GM12874 (cell line): ENCODE results near the gene COX20.

Experiments used
- TF ChIP-seq, protein P1 (sequence below): IDR thresholded peaks from 2 replicates; pipeline ENCODE4 v1.5.1; 2011; ENCODE audit warnings: low read depth, mild to moderate bottlenecking, control low read depth, low read length, moderate library complexity; ENCODE audit not compliant: insufficient read depth

COX20 gene

DNA sequence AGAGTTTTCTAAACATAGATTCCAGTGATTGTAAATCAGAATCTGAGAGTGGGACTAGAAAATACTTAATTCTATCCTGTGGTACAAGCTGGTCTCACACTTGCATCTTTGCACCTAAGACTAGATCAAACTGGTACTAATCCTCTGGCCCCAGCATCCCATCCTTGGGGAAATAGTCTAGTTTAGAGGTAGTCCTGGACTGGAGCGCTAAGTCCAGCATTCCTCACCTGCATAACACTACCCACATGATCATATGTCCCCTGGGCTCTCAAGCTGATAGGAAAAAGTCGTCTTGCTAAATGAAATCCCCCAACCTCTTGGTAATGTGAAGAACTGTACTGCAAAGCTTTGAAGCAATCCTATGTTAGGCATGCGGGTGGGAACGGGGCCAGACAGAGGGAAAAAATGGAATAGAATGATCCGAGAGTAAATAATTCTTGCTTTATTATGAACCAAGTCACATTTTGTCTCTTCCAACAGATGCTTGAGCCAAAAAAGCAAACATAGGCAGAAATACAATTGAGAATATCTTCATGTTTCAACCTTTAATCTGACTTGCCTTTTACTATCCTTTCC is 4.8 kb downstream of the COX20 start:
- TF ChIP-seq, protein P1, sequence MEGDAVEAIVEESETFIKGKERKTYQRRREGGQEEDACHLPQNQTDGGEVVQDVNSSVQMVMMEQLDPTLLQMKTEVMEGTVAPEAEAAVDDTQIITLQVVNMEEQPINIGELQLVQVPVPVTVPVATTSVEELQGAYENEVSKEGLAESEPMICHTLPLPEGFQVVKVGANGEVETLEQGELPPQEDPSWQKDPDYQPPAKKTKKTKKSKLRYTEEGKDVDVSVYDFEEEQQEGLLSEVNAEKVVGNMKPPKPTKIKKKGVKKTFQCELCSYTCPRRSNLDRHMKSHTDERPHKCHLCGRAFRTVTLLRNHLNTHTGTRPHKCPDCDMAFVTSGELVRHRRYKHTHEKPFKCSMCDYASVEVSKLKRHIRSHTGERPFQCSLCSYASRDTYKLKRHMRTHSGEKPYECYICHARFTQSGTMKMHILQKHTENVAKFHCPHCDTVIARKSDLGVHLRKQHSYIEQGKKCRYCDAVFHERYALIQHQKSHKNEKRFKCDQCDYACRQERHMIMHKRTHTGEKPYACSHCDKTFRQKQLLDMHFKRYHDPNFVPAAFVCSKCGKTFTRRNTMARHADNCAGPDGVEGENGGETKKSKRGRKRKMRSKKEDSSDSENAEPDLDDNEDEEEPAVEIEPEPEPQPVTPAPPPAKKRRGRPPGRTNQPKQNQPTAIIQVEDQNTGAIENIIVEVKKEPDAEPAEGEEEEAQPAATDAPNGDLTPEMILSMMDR, result no peak

DNA sequence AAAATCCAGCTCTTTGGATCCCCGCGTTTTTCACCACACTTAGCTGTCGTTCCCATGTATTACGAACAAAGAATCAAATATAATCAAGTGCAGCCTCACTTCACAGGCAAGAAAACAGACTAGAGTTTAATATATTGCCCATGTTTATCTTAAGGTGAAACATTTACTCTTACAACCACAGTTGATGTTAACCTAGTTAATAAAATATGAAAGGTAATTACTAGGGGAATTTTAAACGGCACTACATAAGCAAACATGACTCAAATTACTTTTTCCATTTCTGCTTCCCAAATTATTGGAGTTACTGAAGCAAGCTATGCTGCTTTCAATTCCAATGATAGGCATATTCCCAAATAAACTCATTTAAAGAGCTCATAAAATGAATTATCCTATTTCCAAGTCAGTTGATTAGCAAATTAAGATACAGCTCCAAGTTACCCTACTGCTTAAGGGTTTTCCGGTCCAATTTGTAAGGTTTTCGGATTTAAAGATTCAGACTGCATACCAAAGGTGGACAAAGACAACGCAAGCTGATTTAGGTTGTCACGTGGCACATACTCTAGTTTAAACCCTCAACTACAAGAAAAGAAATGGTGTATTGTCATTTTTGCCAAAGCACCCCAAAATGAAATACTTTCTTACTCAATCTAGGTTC is 5.9 kb downstream of the COX20 start:
- TF ChIP-seq, protein P1, result no peak

- TF ChIP-seq, protein P1, result no peak
Observed at GRCh38 chr1:244843148-244843978, 7.9 kb downstream of the COX20 start.

DNA sequence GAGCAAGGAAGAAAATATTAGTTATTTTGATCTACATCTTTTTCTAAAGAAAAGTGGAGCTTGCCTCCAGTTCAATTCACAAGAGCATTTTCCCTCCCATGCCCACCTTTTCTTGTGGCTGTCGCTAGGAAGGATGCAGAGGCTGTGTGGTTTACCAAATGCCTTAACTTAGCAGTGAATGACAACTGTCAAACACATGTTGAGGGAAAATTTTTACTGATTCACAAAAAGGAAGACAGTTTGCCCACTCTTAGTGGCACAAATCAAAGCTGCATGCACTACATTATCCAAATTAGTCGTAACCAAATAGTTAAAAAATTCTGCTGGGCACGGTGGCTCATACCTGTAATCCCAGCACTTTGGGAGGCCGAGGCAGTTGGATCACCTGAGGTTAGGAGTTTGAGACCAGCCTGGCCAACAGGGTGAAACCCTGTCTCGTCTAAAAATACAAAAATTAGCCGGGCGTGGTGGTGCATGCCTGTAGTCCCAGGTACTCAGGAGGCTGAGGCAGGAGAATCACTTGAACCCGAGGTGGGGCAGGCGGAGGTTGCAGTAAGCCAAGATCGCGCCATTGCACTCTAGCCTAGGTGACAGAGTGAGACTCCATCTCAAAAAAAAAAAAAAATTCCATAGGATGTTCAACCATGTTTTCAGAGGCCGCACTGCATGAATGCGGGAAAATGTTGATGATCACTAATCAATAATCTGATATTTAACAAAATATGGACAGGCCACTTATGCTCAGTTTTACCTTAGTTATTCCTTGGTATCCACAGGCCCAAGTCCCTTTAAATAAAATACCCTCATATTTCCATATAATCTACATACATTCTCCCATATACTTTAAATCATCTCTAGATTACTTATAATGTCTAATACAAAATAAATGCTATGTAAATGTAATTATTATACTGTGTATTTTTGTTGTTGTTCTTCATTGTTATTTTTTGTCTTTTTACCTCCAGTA is 9.0 kb downstream of the COX20 start:
- TF ChIP-seq, protein P1, result no peak

DNA sequence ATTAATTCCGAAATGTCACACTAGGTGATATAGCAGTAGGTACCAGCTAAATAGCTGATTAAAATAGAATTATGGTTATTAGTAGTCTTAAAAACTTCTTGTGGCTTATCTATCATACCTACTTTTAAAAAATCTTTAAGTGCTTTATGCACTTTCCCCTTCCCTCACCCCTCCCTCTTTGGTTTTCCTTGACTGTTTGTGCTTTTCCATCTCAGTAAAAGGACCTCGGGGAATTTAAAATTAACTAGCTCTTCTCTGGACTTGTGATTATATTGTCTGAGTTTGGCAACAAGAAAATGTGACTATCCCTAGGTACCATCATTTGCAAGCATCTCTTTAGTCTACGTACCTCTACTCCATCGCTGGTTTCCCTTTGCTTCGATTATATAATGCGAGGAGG is 11.2 kb downstream of the COX20 start:
- TF ChIP-seq, protein P1, result no peak

GRCh38 chr1:244849189-244849866 is 13.9 kb downstream of the COX20 start:
- TF ChIP-seq, protein P1, result no peak
